Endodermal cell (in vitro differentiated cells): Measurements from ENCODE around the gene UBE2H. TPM values are rescaled to one million over a fixed set of nuclear protein-coding genes. Genes with fewer than 3 reads are reported as not detected.
A peak's percentile ranks its signal among the peaks of the same experiment; 100 is the strongest.

Experiments
- DNase-seq: peaks from one replicate; pipeline ENCODE4 v3.0.0-alpha.2; 2017
- H3K27ac ChIP-seq: 2 replicates; pipeline ENCODE4 v1.5.1; 2013; ENCODE audit warnings: mild to moderate bottlenecking, low read depth, low read length, moderate library complexity
- H3K27me3 ChIP-seq: 2 replicates; pipeline ENCODE4 v1.6.1; 2013; ENCODE audit warnings: mild to moderate bottlenecking, low read length, moderate library complexity; ENCODE audit not compliant: insufficient read depth, control insufficient read depth, poor library complexity, severe bottlenecking
- H3K36me3 ChIP-seq: 2 replicates; pipeline ENCODE4 v1.7.0; 2013; ENCODE audit warnings: mild to moderate bottlenecking, low read length, moderate library complexity; ENCODE audit not compliant: control insufficient read depth, insufficient read depth
- H3K4me1 ChIP-seq: one replicate; pipeline ENCODE4 v1.7.0; 2013; ENCODE audit warnings: low read length; ENCODE audit not compliant: control insufficient read depth, insufficient read depth
- H3K4me3 ChIP-seq: 2 replicates; pipeline ENCODE4 v1.5.1; 2013; ENCODE audit warnings: mild to moderate bottlenecking, low read length, moderate library complexity
- H3K9ac ChIP-seq: 2 replicates; pipeline ENCODE4 v1.6.1; 2013; ENCODE audit warnings: mild to moderate bottlenecking, low read length, moderate library complexity; ENCODE audit not compliant: poor library complexity, severe bottlenecking; ENCODE audit errors: extremely low read depth
- H3K9me3 ChIP-seq: 2 replicates; pipeline ENCODE4 v1.6.1; 2013; ENCODE audit warnings: mild to moderate bottlenecking, low read length, moderate library complexity; ENCODE audit not compliant: control insufficient read depth
- H3K27ac Mint-ChIP-seq: 2 replicates; pipeline ENCODE4 v1.8.0; 2020; ENCODE audit warnings: mixed read lengths
- H3K27me3 Mint-ChIP-seq: 2 replicates; pipeline ENCODE4 v1.8.0; 2021; ENCODE audit warnings: mild to moderate bottlenecking, mixed read lengths; ENCODE audit not compliant: insufficient read depth
- H3K36me3 Mint-ChIP-seq: 2 replicates; pipeline ENCODE4 v1.8.0; 2020; ENCODE audit warnings: low read depth, mixed read lengths
- H3K4me1 Mint-ChIP-seq: 2 replicates; pipeline ENCODE4 v1.8.0; 2020; ENCODE audit warnings: mixed read lengths
- H3K4me3 Mint-ChIP-seq: 2 replicates; pipeline ENCODE4 v1.8.0; 2020; ENCODE audit warnings: mild to moderate bottlenecking, moderate library complexity, mixed read lengths
- H3K9me3 Mint-ChIP-seq: 2 replicates; pipeline ENCODE4 v1.8.0; 2020; ENCODE audit warnings: mild to moderate bottlenecking, mixed read lengths
- CTCF ChIP-seq: fragments of 200-600 bp; sonication (generic); conservative IDR thresholded peaks from 2 replicates; pipeline ENCODE4 v1.5.0; 2021; ENCODE audit warnings: antibody characterized with exemption, mild to moderate bottlenecking
- WGBS, 2 experiments: methylation state at CpG; one replicate each; pipeline versions ENCODE4 v1.1.5 to v1.1.7; 2013; ENCODE audit warnings: missing lambda C conversion rate in 2 of 2, mixed read lengths in 1 of 2; ENCODE audit not compliant: insufficient coverage in 1 of 2, insufficient read length in 1 of 2; 5-methylcytosine and 5-hydroxymethylcytosine counted together
- total RNA-seq, 2 donors: library from RNA; stranded (reverse); fragmentation: NEBNext Ultra II Directional in 1 of 2; extraction: Animal tissue kit (Norgen Biotek cat#: 25700) in 1 of 2; gene quantifications; 2 replicates in 1 of 2; 3 replicates in 1 of 2; pipeline ENCODE4 v1.2.1, GENCODE V29; 2021

Gene UBE2H
- total RNA-seq, 2 donors from 2014 or later, result 74.5 to 74.7 TPM

- Mint-ChIP-seq H3K4me3 (no peak overlapping the region), H3K36me3 (peaks cover 51% of the 10 kb centered on the region), H3K9me3 (peaks cover 7% of the 10 kb centered on the region), H3K27me3 (no peaks in the 10 kb centered on the region), H3K4me1 (peaks cover 7% of the 10 kb centered on the region), H3K27ac (no peak overlapping the region)
- no peak overlapping the region for H3K27ac ChIP-seq
- no peak for DNase-seq
- H3K4me3 ChIP-seq, result no peak overlapping the region
- 86 to 91% methylated on average over 1 to 4 of the region's 4 CpGs for WGBS, 2 experiments
- H3K9me3 ChIP-seq, result peaks cover 7% of the 10 kb centered on the region
- no peak overlapping the region for H3K9ac ChIP-seq
- no peak for TF ChIP-seq CTCF
- no peaks in the 10 kb centered on the region for H3K4me1 ChIP-seq
- no peaks in the 10 kb centered on the region for H3K27me3 ChIP-seq
- H3K36me3 ChIP-seq, result peaks cover 35% of the 10 kb centered on the region
Measured at GRCh38 chr7:129939881-129940280, 12.9 kb downstream of the UBE2H start.

- Histone ChIP-seq H3K9me3 (no peaks in the 10 kb centered on the region), H3K4me1 (no peaks in the 10 kb centered on the region), H3K9ac (no peak overlapping the region), H3K4me3 (no peak overlapping the region), H3K27ac (no peak overlapping the region), H3K36me3 (peaks cover 25% of the 10 kb centered on the region), H3K27me3 (no peaks in the 10 kb centered on the region)
- Mint-ChIP-seq H3K4me3 (no peak overlapping the region), H3K27ac (no peak overlapping the region), H3K27me3 (no peaks in the 10 kb centered on the region), H3K36me3 (peaks cover 38% of the 10 kb centered on the region), H3K9me3 (no peaks in the 10 kb centered on the region), H3K4me1 (peaks cover 7% of the 10 kb centered on the region)
- peak; percentile 15 for DNase-seq
- 90 to 93% methylated on average over 2 to 3 of the region's 3 CpGs for WGBS, 2 experiments
- TF ChIP-seq CTCF, result no peak
Measured at GRCh38 chr7:129933627-129934026, 19.1 kb downstream of the UBE2H start.

GRCh38 chr7:129926618-129927017 is 26.1 kb downstream of the UBE2H start:
- Mint-ChIP-seq H3K4me3 (no peak overlapping the region), H3K36me3 (peaks cover 40% of the 10 kb centered on the region), H3K9me3 (no peaks in the 10 kb centered on the region), H3K27ac (peak overlapping the region; percentile 36), H3K27me3 (no peaks in the 10 kb centered on the region), H3K4me1 (peaks cover 6% of the 10 kb centered on the region)
- Histone ChIP-seq H3K27ac (no peak overlapping the region), H3K4me1 (no peaks in the 10 kb centered on the region), H3K36me3 (peaks cover 25% of the 10 kb centered on the region), H3K9me3 (no peaks in the 10 kb centered on the region), H3K27me3 (no peaks in the 10 kb centered on the region), H3K9ac (no peak overlapping the region), H3K4me3 (no peak overlapping the region)
- TF ChIP-seq CTCF, result no peak
- 94 to 95% methylated on average over 3 of the region's 3 CpGs for WGBS, 2 experiments
- DNase-seq, result peak; percentile 18
